ENCODE results near the gene USP43. TPM values are rescaled to one million over a fixed set of nuclear protein-coding genes. Genes with fewer than 3 reads are reported as not detected.
"Not testable (repeated sequence)": the region's sequence is repeated elsewhere in the genome, so short reads cannot be mapped to it uniquely, and the experiment has no call there.

Gene USP43
- polyA plus RNA-seq: 4.7 TPM
- long read RNA-seq, donor 1, full-length matches to known transcripts: 2 of 2 reads
- long read RNA-seq, donor 1, partial matches to known transcripts: 0 of 2 reads
- long read RNA-seq, donor 1, other reads (novel, unspliced or antisense): 0 of 2 reads
- long read RNA-seq, donor 2: 0 reads
- long read RNA-seq, donor 3: 0 reads
- long read RNA-seq, donor 4: 0 reads
- long read RNA-seq, donor 5: 0 reads
- long read RNA-seq, donor 6, partial matches to known transcripts: 7 of 7 reads
- long read RNA-seq, donor 6, other reads (novel, unspliced or antisense): 0 of 7 reads
- long read RNA-seq, donor 7: 0 reads
- long read RNA-seq, donor 8: 0 reads
- long read RNA-seq, donor 9: 0 reads
- long read RNA-seq, donor 10, partial matches to known transcripts: 0 of 1 reads
- long read RNA-seq, donor 10, other reads (novel, unspliced or antisense): 0 of 1 reads
- long read RNA-seq, donor 11, partial matches to known transcripts: 7 of 7 reads
- long read RNA-seq, donor 11, other reads (novel, unspliced or antisense): 0 of 7 reads

DNA sequence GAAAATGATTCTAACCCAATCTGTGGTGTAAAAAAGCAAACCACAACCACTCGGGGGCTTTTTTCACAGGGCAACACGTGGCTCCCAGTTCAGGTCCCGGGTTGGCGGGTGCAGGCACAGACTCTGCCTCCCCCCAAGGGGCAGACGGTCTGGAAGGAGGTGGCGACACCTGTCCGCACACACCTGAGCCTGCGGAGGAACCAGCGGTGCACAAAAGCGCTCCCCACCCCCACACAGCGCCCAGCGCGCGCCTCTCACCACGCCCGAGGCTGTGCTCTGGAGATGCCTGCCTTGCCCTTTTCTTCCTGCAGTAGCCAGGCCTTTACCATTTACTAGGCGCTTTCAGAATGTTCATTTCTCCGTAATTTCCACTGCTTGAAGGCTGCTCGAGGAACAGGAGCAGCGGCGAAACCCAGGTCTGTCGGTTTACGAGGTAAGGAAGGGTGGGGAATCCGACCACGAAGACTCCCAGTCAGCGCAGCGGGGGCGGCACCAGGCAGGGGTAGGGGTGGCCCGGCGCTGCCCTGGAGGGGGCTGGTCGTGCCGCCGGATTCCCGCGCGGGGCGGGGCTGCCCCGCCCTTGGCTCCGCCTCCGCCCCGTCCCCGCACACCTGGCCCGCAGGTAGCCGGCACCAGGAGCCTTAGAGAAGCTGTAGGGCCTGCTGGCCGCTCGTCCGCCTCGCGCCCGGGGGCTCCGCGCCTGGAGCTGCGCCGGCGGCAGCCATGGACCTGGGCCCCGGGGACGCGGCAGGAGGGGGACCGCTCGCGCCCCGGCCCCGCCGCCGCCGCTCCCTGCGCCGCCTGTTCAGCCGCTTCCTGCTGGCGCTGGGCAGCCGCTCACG, at the start of gene USP43:
Gene USP43 (plus strand): TSS at position 608 of the 842 bp plus-strand sequence. CDS start 116 bp downstream, at position 724.
- WGBS (ENCODE audit: insufficient coverage, low lambda C conversion rate): no CpG with 5 or more reads among the region's 72 CpGs
- peak; percentile 73 to 88 for DNase-seq

GRCh38 chr17:9597638-9598037, 47.7 kb upstream of the USP43 start:
- H3K4me3 ChIP-seq (ENCODE audit: low read length); H3K4me1 ChIP-seq (ENCODE audit: control insufficient read depth, insufficient read depth, low read length); H3K36me3 ChIP-seq (ENCODE audit: control insufficient read depth, insufficient read depth, low read length); DNase-seq; H3K9me3 ChIP-seq (ENCODE audit: control insufficient read depth, low read depth, low read length); H3K27me3 ChIP-seq (ENCODE audit: control insufficient read depth, insufficient read depth, low read length); H3K27ac ChIP-seq (ENCODE audit: low read length): not testable (repeated sequence)
- 100% methylated on average over 2 of the region's 5 CpGs for WGBS (ENCODE audit: insufficient coverage, low lambda C conversion rate)

More for the DNA sequence above, at the start of gene USP43:
- Histone ChIP-seq H3K36me3 (ENCODE audit: control insufficient read depth, insufficient read depth, low read length) (no peaks in the 10 kb centered on the region), H3K27me3 (ENCODE audit: control insufficient read depth, insufficient read depth, low read length) (peaks cover 11% of the 10 kb centered on the region), H3K4me1 (ENCODE audit: control insufficient read depth, insufficient read depth, low read length) (peaks cover 16% of the 10 kb centered on the region), H3K4me3 (ENCODE audit: low read length) (peak within 1 kb of the TSS; percentile 63), H3K9me3 (ENCODE audit: control insufficient read depth, low read depth, low read length) (no peaks in the 10 kb centered on the region), H3K27ac (ENCODE audit: low read length) (peak within 1 kb of the TSS; percentile 99)

DNA sequence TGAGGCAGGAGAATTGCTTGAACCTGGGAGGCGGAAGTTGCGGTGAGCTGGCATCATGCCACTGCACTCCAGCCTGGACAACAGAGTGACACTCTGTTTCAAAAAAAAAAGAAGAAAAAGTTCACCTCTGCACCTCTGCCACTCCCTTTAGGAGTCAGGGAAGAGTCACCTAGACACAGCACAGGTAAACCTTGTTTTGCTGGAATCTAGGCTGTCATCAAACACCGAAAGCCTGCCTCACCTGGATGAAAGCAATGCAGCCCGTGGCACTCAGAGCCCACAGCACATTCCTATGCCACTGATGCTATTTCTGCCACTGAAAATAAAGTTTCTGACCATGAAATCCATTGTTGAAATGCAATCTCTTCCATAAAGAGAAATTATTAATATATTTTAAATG, 46.7 kb upstream of the USP43 start:
- no peaks in the 10 kb centered on the region for H3K9me3 ChIP-seq (ENCODE audit: control insufficient read depth, low read depth, low read length)
- no peak for DNase-seq
- H3K4me3 ChIP-seq (ENCODE audit: low read length): no peak overlapping the region
- no CpG with 5 or more reads among the region's 4 CpGs for WGBS (ENCODE audit: insufficient coverage, low lambda C conversion rate)
- no peak overlapping the region for H3K27ac ChIP-seq (ENCODE audit: low read length)
- H3K36me3 ChIP-seq (ENCODE audit: control insufficient read depth, insufficient read depth, low read length): no peaks in the 10 kb centered on the region
- H3K4me1 ChIP-seq (ENCODE audit: control insufficient read depth, insufficient read depth, low read length): no peaks in the 10 kb centered on the region
- no peaks in the 10 kb centered on the region for H3K27me3 ChIP-seq (ENCODE audit: control insufficient read depth, insufficient read depth, low read length)

DNA sequence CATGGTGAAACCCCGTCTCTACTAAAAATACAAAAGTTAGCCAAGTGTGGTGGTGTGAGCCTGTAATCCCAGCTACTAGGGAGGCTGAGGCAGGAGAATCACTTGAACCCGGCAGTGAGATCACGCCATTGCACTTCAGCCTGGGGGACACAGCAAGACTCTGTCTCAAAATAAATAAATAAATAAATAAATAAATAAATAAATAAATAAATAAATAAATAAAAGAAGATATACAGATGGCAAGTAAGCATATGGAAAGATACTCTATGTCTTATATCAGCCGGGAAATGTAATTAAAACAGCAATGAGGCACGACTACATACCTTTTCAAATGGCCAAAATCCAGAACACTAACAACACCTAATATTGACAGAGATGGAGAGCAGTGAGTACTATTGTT, 40.7 kb upstream of the USP43 start:
- H3K4me3 ChIP-seq (ENCODE audit: low read length); H3K36me3 ChIP-seq (ENCODE audit: control insufficient read depth, insufficient read depth, low read length); H3K27me3 ChIP-seq (ENCODE audit: control insufficient read depth, insufficient read depth, low read length); H3K4me1 ChIP-seq (ENCODE audit: control insufficient read depth, insufficient read depth, low read length); H3K27ac ChIP-seq (ENCODE audit: low read length); H3K9me3 ChIP-seq (ENCODE audit: control insufficient read depth, low read depth, low read length); DNase-seq: not testable (repeated sequence)
- 100% methylated on average over 1 of the region's 5 CpGs for WGBS (ENCODE audit: insufficient coverage, low lambda C conversion rate)

GRCh38 chr17:9606453-9606852, 38.9 kb upstream of the USP43 start:
- Histone ChIP-seq H3K27ac (ENCODE audit: low read length) (no peak overlapping the region), H3K36me3 (ENCODE audit: control insufficient read depth, insufficient read depth, low read length) (no peaks in the 10 kb centered on the region), H3K27me3 (ENCODE audit: control insufficient read depth, insufficient read depth, low read length) (no peaks in the 10 kb centered on the region), H3K9me3 (ENCODE audit: control insufficient read depth, low read depth, low read length) (no peaks in the 10 kb centered on the region), H3K4me1 (ENCODE audit: control insufficient read depth, insufficient read depth, low read length) (no peaks in the 10 kb centered on the region), H3K4me3 (ENCODE audit: low read length) (no peak overlapping the region)
- 100% methylated on average over 1 of the region's 6 CpGs for WGBS (ENCODE audit: insufficient coverage, low lambda C conversion rate)
- no peak for DNase-seq

- not testable (repeated sequence) for H3K36me3 ChIP-seq (ENCODE audit: control insufficient read depth, insufficient read depth, low read length)
- 100% methylated on average over 1 of the region's 5 CpGs for WGBS (ENCODE audit: insufficient coverage, low lambda C conversion rate)
These were observed 38.3 kb upstream of the USP43 start for GRCh38 chr17:9607058-9607457.

DNA sequence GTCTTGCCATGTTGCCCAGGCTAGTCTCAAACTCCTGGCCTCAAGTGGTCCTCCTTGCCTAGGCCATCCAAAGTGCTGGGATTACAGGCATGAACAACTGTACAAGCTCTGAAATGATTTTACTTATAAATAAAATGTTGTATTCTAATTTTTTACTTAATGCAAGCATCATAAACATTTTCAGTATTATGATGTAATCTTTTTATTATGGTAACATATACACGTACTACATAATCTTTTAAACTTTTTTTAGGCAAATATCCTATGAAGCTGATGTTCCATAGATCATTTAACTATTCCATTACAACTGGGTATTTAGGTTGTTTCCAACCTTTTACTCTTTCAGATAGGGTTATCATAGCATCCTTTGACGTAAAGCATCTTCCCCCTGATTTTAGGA, 33.8 kb upstream of the USP43 start:
- H3K4me1 ChIP-seq (ENCODE audit: control insufficient read depth, insufficient read depth, low read length): no peaks in the 10 kb centered on the region
- DNase-seq: no peak
- H3K27ac ChIP-seq (ENCODE audit: low read length): no peak overlapping the region
- 83% methylated on average over 2 of the region's 2 CpGs for WGBS (ENCODE audit: insufficient coverage, low lambda C conversion rate)
- no peaks in the 10 kb centered on the region for H3K9me3 ChIP-seq (ENCODE audit: control insufficient read depth, low read depth, low read length)
- no peak overlapping the region for H3K4me3 ChIP-seq (ENCODE audit: low read length)
- H3K27me3 ChIP-seq (ENCODE audit: control insufficient read depth, insufficient read depth, low read length): no peaks in the 10 kb centered on the region
- H3K36me3 ChIP-seq (ENCODE audit: control insufficient read depth, insufficient read depth, low read length): no peaks in the 10 kb centered on the region

More at GRCh38 chr17:9607058-9607457, 38.3 kb upstream of the USP43 start:
- not testable (repeated sequence) for DNase-seq; H3K9me3 ChIP-seq (ENCODE audit: control insufficient read depth, low read depth, low read length); H3K27ac ChIP-seq (ENCODE audit: low read length); H3K4me3 ChIP-seq (ENCODE audit: low read length); H3K27me3 ChIP-seq (ENCODE audit: control insufficient read depth, insufficient read depth, low read length); H3K4me1 ChIP-seq (ENCODE audit: control insufficient read depth, insufficient read depth, low read length)

DNA sequence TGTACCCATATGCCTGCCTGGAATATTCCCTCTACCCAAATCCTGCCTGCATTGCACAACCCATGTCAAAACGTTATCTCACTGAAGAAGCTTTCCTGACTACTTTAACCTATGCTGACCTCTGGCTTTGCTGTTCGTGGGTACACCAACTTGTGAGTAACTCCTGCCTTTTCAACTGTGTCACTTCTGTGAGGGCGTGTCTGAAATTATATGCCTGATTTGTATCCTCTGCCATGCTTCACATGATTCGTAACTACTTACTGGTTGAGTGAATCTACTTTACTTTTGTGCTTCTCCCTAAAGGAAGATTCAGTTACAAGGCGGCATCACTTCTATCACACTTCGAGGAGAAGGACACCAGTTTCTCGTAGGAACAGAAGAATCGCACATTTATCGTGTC, 33.3 kb upstream of the USP43 start:
- Histone ChIP-seq H3K9me3 (ENCODE audit: control insufficient read depth, low read depth, low read length) (no peaks in the 10 kb centered on the region), H3K4me1 (ENCODE audit: control insufficient read depth, insufficient read depth, low read length) (no peaks in the 10 kb centered on the region), H3K36me3 (ENCODE audit: control insufficient read depth, insufficient read depth, low read length) (no peaks in the 10 kb centered on the region), H3K4me3 (ENCODE audit: low read length) (no peak overlapping the region), H3K27me3 (ENCODE audit: control insufficient read depth, insufficient read depth, low read length) (no peaks in the 10 kb centered on the region), H3K27ac (ENCODE audit: low read length) (no peak overlapping the region)
- no peak for DNase-seq
- 90% methylated on average over 3 of the region's 9 CpGs for WGBS (ENCODE audit: insufficient coverage, low lambda C conversion rate)

- Histone ChIP-seq H3K27me3 (ENCODE audit: control insufficient read depth, insufficient read depth, low read length) (no peaks in the 10 kb centered on the region), H3K4me3 (ENCODE audit: low read length) (no peak overlapping the region), H3K9me3 (ENCODE audit: control insufficient read depth, low read depth, low read length) (no peaks in the 10 kb centered on the region), H3K27ac (ENCODE audit: low read length) (no peak overlapping the region), H3K36me3 (ENCODE audit: control insufficient read depth, insufficient read depth, low read length) (no peaks in the 10 kb centered on the region), H3K4me1 (ENCODE audit: control insufficient read depth, insufficient read depth, low read length) (no peaks in the 10 kb centered on the region)
- 17% methylated on average over 2 of the region's 2 CpGs for WGBS (ENCODE audit: insufficient coverage, low lambda C conversion rate)
- no peak for DNase-seq
These were observed 29.8 kb upstream of the USP43 start for GRCh38 chr17:9615486-9615885.

GRCh38 chr17:9622961-9623360, 22.4 kb upstream of the USP43 start:
- no peaks in the 10 kb centered on the region for H3K36me3 ChIP-seq (ENCODE audit: control insufficient read depth, insufficient read depth, low read length)
- no peaks in the 10 kb centered on the region for H3K9me3 ChIP-seq (ENCODE audit: control insufficient read depth, low read depth, low read length)
- no peaks in the 10 kb centered on the region for H3K4me1 ChIP-seq (ENCODE audit: control insufficient read depth, insufficient read depth, low read length)
- H3K27me3 ChIP-seq (ENCODE audit: control insufficient read depth, insufficient read depth, low read length): no peaks in the 10 kb centered on the region
- no peak for DNase-seq
- H3K4me3 ChIP-seq (ENCODE audit: low read length): no peak overlapping the region
- H3K27ac ChIP-seq (ENCODE audit: low read length): no peak overlapping the region
